NCI-H2081 (cell line): ENCODE measurements around the gene ARID2.

ENCODE experiments used
- DNase-seq, 2 experiments: peaks; one replicate each; lab custom pipeline; 2025; lab: John Stamatoyannopoulos, UW

The ARID2 gene

DNA sequence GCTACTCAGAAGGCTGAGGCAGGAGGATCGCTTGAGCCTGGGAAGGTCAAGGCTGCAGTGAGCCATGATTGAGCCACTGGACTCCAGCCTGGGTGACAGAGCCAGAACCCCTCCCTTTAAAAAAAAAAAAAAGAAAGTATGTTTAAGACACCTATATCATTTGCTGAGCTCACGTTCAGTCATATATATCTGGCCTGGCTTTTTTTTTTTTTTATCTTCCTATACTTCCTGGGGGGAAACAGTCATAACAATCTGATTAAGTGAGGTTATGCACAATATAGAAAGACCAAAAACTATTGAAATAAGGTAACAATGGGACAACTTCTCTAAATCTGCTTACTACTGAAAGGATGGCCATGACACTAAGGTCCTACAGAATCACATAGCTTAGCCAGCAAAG lies 9.4 kb upstream of the ARID2 start:
- DNase-seq: no peak

DNA sequence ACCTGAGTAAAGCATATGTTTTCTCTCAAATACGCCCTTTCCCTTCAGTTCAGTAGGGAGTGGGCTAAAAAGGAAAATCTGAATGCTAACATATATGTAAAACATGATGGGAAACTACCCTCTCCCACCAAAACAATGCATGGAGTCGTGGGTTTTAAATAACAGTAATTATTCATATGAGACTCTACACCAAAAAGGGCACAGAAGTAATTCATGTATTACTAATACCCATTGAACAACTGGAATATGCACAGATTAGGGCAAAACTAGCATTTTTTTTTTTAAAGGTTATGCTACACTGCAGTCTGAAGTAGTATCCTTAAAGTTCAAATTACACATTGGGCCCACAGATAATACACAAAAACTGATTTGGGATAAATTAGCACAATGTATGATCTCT lies 8.1 kb upstream of the ARID2 start:
- DNase-seq: no peak

DNA sequence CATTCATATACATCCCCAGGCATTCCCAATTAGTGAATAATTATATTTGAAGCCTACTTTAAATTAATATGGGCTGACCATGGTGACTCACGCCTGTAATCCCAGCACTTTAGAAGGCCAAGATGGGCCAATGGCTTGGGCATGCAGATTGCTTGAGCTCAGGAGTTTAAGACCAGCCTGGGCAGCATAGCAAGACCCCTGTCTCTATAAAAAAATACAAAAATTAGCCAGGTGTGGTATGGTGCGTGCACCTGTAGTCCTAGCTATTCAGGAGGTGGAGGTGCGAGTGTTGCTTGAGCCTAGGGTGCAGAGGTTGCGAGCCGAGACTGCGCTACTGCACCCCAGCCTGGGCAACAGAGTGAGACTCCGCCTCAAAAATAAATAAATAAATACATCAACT lies 7.6 kb upstream of the ARID2 start:
- DNase-seq: no peak

DNA sequence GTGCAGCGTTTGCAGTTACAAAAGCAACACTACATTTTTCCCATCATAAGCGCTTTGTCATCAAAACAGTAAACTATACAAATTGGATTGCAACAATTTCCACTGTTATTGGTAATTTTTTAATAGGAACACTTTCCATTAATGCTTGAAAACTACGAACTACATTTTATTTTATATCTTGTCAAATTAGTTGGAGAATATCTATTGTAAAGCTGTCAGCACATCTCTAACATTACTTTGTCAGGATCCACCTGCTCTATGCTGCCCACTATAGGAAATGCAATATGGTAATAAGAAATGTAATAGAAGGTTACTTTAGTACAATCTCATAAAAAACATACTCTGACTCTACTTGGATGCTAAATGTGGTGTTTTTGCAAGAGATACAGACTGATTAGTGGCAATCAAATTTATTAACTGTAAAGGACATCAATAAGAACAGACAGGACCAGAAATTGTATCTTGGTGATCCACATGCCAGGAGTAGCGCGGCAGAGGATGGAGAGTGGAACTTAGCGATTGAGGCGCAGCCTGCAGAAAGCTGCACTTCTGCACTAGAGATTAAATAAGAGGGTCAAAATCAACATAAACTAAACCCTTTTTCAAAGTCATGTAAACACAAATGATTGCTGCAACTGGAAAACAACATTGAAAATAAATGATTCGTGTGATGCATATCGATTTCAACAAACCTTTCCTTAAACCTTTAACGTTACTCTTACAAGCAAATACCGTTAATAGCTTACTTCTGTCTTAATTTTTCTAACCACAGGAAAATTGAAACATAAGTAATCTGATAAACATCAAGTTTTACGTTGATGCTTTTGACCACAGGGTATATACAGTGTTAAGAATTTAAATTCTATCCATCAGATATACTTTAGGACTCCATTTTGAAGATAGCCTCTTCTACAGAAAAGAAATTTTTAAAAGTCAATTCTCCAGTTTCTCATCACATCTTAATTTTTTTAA lies 3.6 kb upstream of the ARID2 start:
- DNase-seq: peak; percentile 14 to 59

DNA sequence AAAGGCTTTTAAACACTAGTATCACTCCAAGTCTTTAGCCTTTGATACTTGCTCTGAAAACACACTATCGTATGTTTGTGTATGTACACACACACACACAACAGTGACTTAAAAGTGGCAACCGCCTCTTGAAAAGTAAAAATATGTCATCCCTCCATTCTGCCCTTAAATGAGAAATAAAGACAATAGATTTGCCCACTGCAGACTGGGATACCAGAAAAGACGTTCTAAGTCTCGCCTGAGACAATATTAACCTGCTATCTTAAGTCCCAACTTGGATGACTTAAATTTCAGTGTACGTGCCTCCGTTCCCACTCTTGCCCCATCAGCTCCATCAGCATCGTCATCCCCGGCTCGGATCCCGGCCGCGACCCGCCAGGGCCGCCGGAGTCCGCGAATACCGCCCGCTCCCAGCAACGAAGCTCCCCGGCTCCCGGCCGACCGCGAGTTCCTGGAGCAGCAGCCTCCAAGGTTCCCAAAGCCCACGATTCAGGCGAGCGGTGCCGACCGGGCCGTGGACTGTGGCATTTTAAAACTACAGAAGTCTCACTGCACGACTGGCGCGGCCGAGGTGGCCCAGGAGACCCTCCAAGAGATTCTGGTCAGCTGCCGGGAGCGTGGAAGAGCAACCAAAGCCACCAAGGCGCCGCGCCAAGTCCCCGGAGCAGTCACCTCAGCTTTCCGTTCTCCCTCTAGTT lies 2.8 kb upstream of the ARID2 start:
- peak in 1 of 2 experiments; percentile 59 for DNase-seq

DNA sequence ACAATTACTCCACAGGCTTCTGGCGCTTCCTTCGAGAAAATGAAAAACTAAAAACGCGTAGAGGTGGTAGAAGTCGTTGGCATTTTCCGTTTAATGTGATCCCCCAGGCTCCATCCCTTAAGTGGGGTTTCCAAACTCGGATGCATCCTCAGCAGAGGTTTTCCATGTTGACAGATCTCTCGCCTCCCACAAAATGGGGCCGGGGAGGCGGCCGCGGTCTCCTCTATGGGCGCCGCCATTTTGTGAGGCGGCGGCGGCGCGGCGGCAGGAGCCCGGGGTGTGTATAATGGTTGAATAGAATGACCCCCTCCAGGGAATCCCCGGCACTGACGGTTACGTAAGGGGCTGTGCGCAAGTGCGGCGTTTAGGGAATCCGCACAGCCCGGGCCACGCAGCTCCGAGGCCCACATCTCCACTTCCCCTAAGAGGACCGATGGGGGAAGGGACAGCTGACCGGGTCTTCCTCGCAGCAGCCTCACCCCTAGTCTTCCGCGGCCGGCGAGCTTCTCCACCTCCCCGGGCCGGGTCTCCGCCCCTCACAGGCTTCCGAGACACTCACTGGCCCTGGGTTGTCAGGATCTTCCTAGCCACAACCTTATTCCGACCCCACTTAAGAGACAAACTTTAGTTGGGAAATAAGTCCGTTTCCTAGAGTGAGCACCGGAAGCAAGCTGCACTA lies 2.1 kb upstream of the ARID2 start:
- peak; percentile 97 to 98 for DNase-seq

DNA sequence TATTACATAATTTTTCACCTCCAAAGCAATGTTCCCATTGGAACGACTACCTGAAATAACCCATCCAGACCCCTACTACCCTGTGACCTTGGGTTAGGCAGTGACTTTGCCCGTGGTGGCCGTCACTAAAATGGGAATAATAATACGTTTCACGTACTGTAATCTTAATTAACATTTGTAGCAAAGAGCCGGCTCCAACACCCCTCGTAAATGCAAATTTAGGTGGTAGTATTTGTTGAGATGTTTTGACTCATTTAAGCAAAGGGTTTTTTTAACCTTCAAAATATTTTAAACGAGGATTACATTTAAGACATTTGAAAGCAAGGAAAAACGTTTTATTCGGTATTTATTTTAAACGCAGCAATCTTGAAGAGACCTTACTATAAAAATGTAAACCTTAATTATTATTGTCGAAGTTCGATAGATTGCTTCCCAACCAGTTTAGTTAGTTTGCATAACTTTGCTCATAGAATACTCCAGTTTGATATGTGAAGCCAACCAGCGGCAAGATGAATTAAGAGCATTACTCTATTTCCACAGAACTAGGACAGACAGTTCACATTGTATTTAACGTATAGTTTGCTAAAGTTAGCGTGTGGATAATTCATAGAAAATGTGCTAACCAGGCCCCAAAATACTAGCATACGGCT lies 1.4 kb upstream of the ARID2 start:
- DNase-seq: peak in 1 of 2 experiments; percentile 67

DNA sequence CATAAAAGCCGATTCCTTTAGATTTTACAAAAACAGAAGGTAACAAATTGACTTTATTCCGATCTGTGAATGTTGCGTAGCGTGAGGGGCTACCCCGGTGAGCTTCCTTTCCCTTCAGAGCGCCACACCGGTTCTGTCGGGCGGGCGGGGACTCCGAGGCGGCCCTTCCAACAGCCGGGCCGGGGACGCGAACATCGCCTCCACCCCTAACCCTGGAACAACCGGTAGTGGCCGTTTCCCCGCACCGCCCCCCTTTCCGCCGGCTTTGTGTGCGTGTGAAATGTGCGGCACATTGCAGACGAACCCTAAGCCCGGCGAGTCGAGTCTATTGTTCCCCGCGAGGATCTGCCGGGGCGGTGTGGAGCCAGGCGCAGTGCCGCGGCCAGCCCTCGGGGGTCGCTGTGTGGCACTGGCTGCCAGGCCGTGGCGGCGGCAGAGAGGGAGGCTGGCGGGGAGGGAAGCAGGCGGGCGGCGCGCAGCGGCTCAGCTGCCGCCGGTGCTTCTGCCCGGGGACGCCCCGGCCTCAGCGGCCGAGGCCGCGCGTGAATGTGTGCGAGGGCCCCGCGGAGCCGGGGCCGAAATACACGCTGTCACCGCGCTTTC lies 775 bp upstream of the ARID2 start:
- peak; percentile 96 to 98 for DNase-seq

DNA sequence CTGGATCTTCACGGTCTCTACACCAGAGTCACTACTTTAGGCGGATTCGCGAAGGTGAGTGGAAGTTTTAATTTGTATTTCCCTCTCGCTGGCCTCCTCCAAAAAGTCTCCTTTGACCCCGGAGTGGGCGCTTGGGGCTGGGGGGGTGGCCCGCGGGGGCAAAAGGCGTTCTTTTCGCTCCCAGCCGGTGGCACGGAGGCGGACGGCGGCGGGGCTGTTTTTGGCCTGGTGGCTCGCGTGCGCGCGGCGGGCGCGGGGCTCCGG lies 510 bp downstream of the ARID2 start:
- no peak for DNase-seq

DNA sequence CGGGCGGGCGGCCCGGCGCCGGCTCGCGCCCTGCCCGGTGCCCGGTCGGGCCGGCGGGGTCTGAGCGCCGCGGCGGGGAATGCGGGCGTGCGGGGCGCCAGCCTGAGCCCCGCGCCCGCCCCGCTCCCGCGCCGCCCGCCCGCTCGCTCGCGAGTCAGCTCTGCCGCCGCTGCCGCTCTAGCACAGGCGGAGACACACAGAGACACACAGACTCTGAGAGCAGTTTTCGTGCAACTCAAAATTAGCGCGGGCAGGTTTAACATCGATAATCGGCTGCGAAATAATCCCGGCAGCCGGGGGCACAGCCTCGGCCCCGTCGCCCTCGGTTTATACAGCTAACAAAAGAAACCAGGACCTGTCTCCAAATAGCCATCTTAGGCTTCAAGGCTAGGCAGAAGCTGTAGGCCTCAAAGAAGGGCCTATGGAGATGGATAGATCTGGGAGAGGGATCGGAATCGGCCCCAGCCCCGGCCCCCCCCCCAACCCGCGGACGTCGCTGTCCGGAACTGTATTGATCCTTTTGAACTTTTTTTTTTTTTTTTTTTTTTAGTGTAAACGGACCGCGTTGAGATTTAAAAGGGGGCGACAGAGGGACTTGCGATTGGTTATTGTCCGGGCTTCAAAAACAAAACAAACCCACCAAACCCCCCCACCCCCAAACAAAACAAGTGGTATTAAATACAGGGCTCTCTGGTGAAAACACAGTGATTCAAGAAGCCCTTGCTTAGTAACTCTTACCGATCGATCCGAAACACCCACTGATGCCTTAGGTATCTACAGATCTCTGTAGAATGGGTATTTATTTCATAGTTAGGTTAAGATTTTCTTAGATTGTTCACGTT lies 1.1 kb downstream of the ARID2 start:
- DNase-seq: peak; percentile 25 to 50

DNA sequence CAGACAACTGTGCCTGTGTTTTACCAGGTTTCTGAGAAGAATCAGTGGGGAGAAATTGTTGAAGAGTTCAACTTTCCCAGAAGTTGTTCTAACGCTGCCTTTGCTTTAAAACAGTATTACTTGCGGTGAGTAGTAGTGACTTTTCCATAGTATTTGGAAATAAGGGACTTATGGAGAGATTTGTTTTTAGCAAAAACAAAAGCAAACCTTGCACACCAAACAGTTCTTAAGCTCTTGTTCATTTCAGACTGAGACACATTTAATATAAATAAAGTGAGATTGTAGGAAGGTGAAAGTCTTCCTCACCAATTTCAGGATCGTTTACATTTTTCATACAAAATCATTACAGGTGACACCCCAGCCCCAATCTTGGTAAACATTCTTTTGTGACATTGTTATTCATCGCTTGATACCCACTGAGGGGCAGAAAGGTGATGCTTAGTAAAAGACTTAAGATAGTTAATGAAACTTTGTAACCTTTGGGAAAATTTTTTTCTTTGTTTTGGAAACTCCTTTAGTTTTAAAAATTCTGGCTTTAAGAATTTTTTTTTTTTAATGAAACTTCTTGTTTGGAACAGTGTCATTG lies 1.8 kb downstream of the ARID2 start:
- no peak for DNase-seq

DNA sequence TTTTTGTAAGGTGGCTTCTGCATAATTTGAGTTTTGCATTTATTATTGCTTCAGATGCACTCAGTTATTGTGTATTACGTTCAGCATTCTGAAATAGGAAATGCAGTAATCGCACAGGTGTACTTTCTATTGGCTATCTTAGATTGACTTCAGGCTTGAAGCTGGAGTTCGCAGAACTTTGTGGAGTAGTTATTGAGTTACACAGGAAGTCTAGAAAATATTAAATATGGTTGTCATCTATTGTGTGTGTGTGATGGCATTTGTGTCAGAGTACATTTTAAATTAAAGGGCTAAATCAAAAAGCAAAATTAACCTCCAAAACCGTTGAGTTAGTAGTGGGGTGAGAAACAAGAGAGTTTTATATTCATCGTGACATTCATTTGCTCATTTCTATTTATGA lies 2.7 kb downstream of the ARID2 start:
- no peak for DNase-seq

DNA sequence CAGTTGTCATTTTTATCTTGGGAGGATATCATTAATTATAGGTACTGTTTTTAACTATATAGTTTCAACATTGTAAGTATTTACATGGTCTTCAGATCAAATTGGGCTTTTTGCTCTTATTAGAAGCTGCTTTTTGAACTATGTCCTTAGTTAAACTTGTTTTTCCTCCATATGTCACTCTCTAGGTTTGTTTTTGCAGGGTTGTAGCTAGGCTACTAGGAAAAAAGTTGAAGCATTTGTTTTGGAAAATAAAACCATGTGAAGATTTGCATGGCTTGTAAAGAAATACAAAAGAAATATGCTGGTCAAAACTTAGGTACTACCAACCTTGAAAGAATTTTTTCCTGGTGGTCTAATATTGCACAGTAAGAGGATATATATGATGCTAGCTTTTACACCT lies 3.4 kb downstream of the ARID2 start:
- no peak for DNase-seq

DNA sequence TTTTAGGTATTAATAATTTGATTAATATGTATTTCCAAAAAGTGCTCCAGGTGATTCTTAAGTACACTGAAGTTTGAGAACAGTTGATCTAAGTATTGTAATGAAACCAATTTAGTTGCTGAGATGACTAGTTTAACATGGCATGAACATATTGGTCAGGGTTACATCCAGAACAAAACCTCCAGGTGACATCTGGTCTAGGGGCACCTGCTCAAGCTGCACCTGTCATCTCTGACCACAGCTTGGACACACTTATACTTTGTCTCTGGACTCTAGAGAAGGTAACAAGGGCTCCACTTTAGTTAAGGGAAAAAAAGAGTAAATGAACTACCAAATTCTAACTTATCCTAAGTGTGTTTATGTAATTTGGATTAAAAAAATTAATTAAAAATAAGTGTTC lies 8.1 kb downstream of the ARID2 start:
- DNase-seq: no peak

DNA sequence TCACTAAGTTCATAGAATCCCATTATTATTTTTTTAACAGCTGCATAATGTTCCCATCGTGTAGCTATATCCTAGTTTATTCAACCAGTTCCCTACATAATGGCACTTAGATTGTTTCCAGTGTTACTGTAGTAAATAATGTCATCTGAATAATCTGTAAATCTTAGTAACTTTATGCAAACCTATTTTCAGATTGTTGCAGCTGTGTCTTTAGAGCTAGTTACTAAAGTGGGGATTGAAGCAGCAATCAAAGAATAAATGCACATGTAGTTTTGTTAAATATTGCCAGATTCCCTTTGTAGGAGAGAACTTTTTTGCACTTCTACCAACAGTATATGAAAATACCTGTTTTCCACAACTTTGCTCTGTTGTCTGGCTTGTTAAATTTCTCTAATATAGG lies 13.1 kb downstream of the ARID2 start:
- no peak for DNase-seq

DNA sequence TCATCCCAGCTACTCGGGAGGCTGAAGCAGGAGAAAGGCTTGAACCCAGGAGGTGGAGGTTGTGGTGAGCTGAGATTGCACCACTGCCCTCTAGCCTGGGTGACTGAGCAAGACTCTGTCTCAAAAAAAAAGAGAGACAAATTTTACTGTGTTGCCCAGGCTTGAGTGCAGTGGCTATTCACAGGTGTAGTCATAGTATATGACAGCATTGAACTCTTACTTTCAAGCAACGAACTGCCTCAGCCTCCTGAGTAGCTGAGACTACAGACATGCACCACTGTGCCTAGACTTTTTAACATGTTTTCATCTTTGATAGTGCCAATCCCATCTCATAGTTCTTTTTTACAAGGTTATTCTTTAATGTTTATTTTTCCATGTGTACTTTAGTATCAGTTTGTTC lies 13.7 kb downstream of the ARID2 start:
- DNase-seq: no peak

DNA sequence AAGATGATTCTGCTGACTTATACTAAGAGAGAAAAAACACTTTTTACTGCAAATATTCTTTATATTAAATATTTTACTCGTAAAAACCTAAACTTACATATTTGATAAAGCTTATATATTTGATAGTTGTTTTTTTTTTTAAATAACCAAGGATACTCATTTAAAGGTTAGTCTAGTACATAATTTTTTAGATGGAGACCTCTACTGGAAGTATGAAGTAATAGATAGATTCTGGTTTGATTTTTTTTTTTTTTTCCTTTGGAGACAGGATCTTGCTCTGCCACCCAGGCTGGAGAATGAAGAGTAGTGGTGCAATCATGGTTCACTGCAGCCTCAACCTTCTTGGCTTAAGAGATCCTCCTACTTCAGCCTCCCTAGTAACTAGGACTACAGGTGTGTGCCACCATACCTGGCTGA lies 16.4 kb downstream of the ARID2 start:
- no peak for DNase-seq

DNA sequence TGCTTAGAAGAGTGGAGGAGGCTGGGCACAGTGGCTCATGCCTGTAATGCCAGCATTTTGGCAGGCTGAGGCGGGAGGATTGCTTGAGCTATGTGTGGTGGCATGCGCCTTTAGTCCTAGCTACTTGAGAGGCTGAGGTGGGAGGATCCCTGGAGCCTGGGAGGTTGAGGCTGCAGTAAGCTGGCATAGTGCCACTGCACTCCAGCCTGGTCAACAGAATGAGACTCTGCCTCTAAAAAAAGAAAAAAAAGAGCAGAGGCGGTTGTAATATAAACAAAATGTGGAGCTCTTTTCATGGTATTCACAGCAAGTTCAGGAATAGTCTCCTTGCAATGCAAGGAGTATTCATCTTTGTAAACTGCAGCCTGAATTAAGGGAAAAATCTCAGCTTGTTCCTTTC lies 27.2 kb downstream of the ARID2 start:
- no peak for DNase-seq

DNA sequence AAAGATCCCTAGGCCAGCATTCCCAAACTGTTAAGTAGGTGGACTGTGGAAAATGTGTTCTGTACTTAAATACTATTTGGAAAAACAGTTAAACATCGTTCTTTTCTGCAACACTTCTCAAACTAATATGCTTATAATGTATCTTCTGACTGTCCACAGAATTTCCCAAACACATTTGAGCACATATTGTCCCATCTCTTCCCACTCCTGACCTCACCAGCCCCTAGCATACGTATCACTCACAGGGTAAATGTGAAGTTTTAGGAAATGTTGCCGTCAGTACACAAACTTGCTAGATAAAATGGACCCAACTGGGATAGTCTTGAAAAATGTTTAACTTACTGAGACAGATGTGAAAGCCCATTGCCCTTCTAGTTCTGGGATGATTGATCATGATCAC lies 27.7 kb downstream of the ARID2 start:
- DNase-seq: no peak

DNA sequence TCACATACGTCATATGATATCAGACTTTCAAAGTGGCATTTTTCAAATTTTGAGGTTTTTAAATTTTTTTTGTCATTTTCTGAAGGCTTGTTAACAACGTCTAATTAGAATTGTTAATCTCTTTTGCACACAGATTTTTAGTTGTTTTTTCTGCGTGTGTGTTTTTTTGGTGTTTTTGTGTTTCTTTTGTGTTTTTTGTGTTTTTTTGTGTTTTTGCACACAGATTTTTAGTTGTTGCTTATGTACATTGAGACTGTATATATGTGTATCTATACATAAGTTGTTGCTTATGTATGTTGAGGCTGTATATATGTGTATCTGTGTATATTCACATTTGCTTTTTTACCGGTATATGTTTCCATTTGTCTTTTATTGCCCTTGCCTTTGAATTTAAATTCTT lies 30.8 kb downstream of the ARID2 start:
- no peak for DNase-seq
